NAMALWA (cell line): ENCODE data around the gene FAM20C.

Experiments used
- DNase-seq: peaks from one replicate; pipeline ENCODE4 v3.0.0-alpha.2; 2015; ENCODE audit warnings: low spot score

The FAM20C gene

DNA sequence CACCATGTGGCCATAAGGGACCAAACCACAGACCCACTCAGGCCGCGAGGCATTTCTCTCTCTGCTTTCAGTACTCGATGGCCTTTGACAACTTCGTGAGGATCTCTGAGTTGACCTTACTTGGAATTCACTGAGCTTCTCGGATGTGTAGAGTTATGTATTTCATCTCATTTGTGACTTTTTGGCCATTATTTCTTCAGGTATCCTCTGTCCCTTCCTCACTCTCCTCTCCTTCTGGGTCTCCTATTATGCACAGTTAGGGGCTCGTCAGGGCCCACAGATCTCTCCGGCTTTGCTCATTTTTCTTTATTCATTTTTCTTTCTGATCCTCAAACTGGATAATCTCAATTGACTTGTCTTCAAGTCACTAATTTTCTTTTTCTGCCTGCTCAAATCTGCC, 81.0 kb downstream of the FAM20C start:
- no peak for DNase-seq

DNA sequence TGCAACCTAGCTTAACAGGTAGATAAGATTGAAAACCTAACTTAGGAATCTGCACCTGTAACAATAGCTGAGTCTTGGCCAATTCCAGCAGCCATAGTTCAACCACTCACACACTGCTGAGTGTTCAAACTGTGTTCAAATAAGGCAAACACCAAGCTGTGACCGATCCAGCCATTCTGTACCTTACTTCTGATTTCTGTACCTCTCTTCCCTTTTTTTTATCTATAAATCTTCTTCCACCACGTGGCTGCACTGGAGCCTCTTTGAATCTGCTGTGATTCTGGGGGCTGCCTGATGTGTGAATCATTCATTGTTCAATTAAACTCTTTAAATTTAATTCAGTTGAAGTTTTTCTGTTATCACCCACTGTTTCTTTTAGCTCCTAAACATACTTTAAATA, 81.9 kb downstream of the FAM20C start:
- no peak for DNase-seq

DNA sequence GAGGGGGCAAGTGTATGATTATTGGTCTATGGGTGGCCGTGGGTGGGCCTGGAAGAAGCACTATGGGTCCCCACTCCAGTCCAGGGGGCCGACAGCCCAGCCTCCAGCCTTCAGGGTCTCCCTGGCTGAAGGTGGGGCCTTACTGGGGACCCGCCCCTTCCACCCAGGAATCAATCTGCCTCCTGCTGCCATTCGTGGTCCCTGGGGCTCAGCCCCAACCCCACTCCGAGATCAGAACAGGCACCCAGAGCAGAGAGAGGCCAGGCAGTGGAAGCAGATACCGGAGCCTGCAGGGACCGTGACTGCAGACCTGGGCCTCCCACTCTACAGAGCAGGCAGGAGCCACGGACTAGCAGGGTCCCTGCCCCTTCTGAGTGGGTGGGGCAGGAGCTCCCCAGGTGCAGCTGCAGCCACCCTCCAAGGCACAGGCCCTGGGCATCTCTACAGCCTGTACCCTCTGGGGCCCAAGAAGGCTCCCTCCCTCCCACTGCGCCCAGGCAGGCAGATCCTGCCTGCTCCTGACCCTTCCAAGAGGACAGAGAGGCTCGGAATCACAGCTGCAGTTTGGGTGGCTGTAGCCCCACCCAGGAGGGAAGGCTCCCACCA, 84.0 kb downstream of the FAM20C start:
- no peak for DNase-seq

DNA sequence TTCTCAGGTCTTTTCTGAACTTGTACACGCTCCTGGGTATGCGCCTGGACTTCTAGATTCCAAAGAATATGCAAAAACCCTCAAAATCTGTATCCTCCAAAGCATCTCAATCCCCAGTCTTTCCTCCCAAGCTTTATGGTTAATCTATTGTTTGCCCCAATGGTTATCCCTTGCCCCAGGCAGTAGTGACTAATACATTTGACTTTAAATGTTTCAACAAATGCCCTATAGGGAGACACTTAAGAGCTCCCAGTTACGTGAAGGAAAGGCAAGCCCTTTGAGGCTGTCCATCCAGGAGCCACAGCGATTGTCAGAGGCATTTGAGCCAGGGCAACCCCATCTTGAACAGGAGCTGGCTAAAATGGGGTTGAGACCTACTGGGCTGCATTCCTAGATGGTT, 84.9 kb downstream of the FAM20C start:
- DNase-seq: no peak

DNA sequence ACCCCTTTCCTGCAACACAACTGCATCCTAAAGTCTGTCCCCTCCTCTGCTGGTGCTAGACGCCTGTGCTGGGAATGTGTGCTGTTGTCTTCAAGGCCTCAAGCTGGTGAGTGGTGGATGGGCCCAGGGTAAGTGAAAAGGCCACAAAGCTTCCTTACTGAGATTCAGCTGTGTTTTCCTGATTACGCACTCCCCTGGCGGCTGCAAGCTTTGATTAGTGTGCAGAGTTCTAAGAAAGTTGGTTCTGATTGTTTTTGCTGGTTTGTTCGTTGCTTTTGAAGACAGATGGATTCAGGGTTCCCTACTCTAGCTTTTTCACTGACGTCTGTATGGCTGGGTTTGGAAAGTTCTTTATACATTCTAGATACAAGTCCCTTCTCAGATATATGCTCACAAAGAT, 85.7 kb downstream of the FAM20C start:
- no peak for DNase-seq

DNA sequence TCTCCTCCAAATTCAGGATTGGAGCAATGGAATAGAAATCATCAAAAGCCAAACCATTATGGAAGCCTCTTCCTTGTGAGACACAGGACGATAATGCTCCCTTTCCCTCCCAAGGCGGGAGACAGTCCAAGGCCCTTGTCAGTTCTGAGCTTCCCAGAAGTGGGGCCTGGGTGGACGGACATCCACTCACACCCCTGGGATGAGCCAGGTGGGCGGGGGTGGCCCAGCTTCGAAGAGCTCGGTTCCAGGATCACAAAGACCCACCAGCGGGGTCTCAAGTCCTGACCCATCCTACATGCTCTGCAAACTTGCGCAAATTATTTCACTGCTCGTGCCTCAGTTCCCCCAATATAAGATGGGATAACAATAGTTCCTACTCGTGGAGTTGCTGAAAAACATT, 87.5 kb downstream of the FAM20C start:
- no peak for DNase-seq

DNA sequence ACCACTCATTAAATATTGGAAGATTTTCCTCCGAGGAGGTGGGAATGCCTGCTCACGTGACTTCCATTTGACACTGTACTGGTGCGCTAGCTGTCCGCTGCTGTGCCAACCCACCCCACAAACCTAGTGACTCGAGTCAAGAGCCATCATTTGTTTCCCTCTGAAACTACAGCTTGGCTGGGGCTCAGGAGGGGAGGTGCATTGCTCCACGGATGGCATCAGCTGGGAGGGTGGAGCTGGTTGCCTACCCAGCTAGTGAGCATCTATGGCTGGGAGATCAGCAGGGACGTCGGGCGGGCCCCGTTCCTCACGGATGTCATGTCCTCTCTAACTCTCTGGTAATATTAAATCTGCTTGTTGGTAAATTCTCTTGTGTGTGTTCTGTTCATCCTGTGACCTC, 88.1 kb downstream of the FAM20C start:
- DNase-seq: no peak

DNA sequence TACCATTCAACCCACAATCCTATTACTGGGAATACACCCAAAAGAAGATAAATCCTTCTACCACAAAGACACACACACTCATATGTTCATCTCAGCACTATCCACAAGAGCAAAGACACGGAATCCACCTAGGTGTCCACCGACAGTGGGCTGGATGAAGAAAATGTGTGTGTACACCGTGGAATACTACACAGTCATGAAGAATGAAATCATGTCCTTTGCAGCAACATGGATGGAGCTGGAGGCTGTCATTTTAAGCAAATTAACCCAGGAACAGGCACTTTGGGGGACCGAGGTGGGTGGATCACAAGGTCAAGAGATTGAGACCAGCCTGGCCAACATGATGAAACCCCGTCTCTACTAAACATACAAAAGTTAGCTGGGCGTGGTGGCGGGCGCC, 89.3 kb downstream of the FAM20C start:
- no peak for DNase-seq

DNA sequence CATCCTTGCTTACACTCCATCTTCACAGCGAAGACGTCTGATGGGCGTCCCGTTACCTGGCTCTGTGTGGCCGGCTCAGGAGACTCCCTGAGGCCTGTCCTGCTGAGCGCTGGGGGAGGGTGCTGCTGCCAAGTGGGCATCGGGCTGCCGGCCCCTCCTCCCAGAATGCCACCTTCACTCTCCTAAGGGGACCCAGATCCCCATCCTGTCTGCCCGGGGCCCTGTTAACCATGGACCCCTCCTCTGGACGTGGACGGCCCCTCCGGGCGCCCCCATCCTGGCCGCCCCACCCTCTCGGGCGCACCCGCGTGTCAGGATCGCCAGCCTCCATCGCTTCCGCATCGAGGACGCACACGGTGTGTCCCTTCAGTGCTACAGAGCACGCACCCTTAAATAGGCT, 90.2 kb downstream of the FAM20C start:
- DNase-seq: no peak

DNA sequence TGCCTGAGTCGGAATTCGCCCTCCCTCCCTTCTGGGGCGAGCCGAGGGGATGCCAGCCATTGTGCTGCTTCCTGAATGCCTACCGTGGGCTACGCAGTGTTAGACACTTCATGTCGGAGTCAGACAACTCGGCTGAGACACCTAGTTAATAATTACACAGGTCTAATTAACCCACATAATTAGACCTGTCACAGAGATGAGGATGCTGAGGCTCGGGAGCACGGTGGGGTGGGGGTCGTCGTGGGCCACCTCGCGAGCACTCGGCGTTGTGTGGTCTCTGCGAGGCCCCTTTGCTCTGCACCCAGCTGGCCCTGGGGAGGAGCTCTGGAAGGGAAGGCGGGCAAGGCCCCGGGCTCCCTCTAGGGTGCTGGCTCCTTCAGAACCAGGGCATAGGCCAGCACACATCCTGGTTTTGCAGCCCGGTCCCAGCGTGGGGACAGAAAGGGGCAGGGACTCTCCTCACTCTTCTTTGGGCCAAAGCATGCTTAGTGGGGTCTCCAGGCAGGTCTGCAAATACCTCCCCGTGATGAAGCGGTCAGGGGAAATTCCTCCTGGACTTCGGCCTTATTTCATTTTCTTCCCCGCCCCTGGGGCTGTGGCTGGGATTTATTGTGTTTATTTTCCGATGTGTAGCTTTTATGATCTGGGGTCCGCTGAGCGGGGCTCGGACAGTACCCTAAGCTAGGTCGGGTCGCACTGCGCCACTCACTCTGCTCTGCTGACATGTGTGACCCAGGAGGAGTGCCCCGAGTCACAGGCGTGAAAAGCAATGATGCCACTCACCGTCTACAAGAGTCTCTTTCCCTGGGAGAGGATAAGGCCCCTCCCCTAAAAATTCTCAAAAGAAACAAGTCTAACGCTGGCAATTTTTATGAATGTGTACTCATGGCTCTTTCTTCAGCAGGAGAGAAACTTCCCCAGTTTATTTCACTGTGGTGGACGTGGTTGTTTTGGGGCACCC, 92.7 kb downstream of the FAM20C start:
- no peak for DNase-seq

DNA sequence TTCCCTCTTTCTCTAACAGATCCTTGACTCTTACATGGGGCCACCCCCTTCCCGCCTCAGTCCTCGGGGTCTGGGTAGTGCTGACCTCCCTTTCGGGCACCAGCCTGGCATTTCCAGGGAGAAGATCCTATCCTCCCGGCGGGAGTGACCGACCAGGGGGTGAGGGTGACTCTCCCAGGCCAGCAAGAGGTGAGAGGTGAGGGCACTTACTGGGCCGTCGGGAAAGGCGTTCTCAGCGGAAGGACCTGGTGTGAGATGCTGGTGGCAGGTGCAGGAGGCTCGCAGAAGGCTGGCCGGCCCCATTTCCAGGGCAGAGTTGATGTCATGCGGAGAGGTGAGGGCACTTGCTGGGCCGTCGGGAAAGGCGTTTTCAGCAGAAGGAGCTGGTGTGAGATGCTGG, 93.4 kb downstream of the FAM20C start:
- no peak for DNase-seq

DNA sequence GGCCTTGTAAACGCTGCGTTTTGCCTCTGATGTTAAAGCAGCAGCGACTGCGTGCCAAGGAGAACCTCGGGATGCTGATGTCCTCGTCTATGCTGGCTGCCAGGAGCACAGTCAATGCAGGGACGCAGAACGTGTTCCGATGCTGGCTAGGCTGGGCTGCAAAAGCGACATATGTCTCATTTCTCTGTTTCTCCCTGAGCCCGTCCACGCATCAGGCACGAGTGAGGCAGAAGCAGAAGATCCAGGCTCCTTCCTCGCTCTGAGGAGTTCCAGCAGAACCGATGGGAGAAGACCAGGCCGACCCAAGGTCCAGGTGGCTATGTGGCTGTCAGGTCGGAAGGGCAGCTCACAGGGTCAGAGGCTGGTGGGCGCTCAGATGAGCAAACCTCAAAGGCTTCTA, 93.9 kb downstream of the FAM20C start:
- DNase-seq: no peak

DNA sequence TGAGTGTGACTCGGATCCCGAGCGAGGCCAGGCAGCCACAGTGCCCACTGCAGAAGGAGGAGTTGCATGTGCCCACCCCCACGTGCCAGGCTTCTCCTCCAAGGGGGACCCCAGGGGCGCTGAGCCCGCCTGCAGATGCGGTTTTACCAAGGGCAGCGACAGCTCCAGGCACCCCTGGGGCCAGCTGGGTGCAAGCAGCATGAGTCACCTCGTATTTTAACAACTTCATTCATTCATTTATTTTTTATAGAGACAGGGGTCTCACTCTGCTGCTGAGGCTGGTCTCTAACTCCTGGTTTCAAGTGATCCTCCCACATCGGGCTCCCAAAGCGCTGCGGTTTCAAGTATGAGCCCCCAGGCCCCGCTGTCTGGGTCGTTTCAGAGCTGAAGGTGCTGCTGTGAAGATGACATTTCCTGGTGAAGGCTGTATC, 96.3 kb downstream of the FAM20C start:
- no peak for DNase-seq

DNA sequence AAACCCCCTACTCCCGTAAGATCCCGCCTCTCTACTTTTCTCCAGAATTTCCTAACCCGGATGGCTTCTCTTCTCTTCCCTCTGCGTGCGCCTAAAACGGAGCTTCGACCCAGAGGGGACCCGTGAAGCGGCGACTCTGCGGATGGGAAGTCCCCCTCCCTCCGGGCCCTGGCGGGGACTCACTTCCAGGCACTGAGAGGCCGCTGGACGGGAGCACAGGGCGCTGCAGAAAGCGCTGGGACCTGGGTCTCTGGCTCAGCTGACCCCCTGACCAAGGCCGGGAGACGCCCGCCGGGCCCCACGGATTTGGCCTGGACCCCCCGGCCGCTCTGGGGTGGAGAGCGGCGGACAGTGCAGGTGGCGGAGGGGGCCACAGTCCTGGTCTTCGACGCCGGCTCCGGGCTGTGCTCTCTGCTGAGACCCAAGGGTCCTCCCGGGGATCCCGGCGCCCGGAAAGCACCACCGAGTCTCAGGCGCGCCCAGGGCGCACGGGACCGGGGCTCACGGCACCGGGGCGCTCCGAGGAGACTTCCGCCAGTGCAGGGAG, 96.9 kb downstream of the FAM20C start:
- DNase-seq: no peak

DNA sequence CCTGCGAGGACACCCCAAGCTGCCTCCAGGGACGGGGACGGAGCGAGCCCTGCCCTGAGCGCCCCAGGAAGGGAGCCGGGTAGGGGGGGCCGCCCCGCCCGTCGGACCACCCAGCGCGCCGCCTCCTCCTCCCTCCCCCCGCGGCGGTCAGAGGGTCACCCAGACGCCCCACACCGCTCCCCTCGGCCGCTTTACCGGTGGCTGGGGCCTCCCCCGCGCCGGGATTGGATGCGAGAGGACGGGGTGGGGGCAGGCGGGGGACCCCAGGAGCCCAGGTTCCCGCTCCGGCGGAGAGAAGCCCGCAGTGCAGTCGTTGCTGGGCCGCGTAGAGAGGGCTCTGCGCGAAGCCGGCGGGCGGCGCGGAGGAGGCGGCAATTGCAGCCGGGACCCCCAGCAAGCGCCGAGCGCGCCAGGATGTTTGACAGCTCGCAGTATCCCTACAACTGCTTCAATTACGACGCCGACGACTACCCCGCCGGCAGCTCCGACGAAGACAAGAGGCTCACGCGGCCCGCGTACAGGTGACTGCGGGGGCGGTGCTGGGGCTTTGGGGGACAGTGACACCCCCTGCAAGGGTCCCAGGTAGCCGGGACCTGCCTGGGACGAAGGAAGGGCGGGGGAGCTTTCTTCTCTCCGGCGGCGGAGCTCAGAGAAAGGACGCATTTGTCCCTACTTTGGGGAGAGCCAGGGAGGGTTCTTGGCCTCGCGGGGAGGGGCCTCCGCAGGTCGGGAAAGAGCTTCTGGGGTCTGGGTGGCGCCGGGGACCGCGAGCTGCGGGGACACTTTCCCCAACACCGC, 97.6 kb downstream of the FAM20C start, which contains the start of gene FOXL3:
Gene FOXL3, plus strand, starts transcription at position 415 of the 798 bp plus-strand sequence. Its CDS starts 0 bp downstream, at position 415.
- DNase-seq: no peak

DNA sequence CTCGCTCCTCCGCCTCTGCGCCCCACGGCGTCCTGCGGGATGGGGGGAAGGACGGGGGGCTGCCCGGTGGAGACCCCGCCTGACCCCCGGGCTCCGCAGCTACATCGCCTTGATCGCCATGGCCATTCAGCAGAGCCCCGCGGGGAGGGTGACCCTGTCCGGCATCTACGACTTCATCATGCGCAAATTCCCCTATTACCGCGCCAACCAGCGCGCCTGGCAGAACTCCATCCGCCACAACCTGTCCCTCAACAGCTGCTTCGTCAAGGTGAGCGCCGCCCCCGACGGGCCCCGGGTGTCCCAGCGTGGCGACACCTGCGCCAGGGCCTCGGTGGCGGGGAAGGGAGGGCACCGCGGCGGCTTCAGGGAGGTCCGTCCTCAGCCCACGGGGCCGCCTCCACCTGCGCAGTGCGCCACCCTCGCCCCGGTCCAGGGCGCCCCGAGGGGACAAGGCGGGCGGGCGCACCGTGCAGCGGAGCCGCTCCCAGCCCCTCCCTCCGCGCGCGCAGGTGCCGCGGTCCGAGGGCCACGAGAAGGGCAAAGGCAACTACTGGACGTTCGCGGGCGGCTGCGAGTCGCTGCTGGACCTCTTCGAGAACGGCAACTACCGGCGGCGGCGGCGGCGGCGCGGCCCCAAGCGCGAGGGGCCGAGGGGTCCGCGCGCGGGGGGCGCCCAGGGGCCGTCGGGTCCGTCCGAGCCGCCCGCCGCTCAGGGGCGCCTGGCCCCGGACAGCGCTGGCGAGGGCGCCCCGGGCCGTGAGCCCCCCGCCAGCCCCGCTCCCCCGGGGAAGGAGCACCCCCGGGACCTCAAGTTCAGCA, 98.4 kb downstream of the FAM20C start:
- no peak for DNase-seq

DNA sequence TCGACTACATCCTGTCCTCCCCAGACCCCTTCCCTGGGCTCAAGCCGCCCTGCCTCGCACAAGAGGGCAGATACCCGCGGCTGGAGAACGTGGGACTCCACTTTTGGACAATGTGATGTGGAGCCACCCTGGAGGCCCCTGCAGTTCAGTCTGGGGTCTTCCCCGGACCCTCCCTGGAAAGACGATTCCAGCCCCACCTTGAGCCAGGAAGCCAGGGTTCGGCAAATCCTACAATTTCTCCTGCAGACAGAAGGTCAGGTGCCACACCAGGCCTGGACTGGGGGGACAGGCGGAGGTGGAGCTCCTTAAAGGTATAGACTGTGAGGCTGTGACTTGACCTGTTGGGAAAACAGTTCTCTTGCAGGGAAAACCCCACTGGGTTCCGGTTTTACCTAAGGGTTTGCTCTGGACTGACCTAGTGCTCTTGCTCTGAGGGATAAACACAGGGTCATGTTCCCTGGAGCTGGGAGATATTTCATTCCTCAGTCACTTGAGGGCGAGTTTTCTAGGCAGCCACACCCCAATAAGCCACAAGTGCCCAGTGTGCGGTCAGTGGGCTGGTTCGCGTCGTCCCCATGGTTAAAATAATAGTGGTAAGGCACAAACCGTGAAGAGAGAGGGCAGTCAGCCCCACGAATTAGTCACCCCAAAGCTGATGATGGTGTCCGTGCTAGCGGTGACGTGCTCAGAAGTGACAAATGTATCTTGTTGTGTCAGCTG, 99.2 kb downstream of the FAM20C start:
- no peak for DNase-seq

DNA sequence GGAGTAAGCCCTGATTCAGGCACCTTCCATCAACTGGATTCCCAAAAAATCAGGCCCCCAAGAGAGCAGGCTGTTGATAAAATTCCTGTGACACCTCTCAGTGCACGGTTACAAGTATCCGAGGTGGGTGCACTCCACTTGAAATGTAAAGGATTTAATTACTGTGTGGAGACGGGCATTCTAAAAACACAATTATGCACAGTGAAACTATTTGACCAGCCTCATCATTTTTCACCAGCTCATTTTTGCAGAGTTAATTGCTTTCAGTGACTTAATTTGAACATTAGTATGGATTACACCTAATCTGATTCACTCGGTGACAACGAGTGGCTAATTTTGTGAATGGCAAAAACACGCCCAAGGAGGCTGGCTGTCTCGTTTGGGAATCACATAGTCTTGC, 99.9 kb downstream of the FAM20C start:
- no peak for DNase-seq

DNA sequence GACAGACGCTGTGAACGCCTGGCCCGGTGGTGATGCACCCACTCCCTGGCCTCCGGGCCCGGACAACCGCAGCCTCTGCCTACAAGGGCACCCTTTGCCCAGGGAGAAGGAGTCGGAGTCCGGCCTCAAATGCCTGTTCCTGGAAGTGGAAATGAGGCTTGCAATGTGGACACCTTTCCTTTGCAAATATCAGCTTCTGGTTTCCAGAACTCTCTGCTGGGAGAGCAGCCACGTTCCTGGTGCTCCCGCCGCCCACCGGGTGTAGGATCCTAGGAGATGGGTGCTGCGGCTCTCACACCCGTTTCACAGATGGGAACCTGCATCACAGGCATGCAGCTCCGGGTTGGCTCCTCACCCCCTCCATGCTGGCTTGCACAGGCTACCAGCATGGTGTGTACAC, 100.5 kb downstream of the FAM20C start:
- DNase-seq: no peak

DNA sequence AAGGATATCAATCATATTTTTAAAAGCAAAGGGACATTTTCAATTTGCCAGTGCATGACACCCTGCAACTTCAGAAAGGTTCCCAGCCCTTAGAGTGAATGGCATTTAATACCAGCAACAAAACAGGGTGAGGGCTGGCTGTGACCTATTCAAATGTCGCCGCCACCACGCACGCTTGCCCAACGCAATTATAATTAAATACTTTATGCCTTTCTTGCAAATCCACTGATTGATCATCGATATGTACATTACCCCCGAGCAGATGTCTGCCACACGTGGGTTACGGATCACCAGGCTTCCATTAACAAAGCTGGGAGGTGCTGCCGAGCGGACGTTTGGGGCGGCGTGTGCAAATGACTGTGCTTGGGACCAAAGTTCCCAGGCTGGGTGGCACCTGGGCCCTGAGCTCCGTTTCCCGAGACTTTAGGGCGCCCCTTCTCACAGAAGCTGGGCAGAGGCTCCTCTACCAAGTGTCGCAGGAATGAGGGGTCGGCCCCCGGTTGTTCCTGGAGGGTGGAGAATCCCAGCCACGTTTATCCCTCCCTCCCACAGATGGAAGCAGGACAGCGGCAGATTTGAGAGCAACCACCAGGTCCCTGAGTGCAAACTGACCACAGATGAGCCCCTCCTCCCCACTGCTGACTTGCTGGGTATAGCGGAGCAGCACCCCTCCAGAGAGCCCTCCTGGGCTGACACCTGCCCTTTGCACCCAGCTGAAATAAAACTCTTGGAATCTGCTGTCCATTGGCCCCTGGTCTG, 101.5 kb downstream of the FAM20C start:
- no peak for DNase-seq
